ENCODE measurements around the gene VPS37C. TPM values are rescaled to one million over a fixed set of nuclear protein-coding genes. Genes with fewer than 3 reads are reported as not detected.
A peak's percentile ranks its signal among the peaks of the same experiment; 100 is the strongest.

The VPS37C gene
- total and polyA plus RNA-seq, 5 experiments from 2014 or later = 0.62 to 6.3 (median 1.3) TPM

DNA sequence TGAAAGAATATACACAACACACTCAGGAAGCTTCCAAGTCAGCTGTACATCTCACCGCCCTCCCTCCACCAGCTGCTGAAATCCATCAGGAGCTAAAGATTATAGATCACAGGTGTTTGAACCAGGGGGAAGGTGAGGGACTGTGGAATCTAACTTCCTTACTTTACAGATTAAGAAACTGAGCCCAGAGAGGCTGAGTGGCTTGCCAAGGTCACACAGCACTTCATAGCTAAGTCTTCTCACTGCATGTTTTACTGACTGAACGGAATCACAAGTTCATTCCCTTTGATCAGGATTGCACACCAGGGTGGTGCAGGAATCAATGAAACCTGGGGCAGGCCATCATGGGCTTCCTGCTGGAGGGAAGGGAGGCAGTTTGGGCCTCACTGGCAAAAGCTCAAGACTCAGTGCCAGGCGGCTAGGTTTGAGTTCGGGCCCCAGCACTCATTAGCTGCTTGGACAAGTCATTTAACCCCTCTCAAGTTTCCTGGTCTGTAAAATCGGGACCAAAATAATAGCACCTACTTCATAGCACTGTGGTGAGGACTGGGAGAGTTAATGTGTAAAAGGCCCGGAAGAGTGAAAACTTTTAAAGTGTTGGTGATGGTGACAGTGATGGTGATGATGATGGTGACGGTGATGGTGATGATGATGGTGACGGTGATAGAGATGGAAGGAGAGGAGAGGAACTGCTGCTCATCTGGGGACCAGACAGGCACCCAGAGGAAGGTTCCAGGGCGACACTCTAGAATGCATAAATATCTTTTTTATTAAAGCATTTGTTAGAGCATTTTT, 50.8 kb downstream of the VPS37C start:
- Mint-ChIP-seq H3K9me3 (no peaks in the 10 kb centered on the region), H3K4me1 (peaks cover 57 to 100% (median 97%) of the 10 kb centered on the region in 4 donors), H3K36me3 (peaks cover 0 to 77% (median 14%) of the 10 kb centered on the region in 3 donors), H3K4me3 (peak overlapping the region in 9 of 10 donors; percentile 24 to 94 (median 64)), H3K27me3 (no peaks in the 10 kb centered on the region), H3K27ac (peak overlapping the region in 9 of 10 donors; percentile 89 to 97 (median 94))
- ATAC-seq = peak in 1 of 2 donors; percentile 34
- DNase-seq = peak in 2 of 10 donors; percentile 43 to 63
- POLR2A ChIA-PET = interaction anchor here (0.7 to 7.5 kb wide), 8 partner anchors 8 to 126 kb away, joined by 3 to 54 read pairs (median 10); partner anchors contain the start of gene CD5

DNA sequence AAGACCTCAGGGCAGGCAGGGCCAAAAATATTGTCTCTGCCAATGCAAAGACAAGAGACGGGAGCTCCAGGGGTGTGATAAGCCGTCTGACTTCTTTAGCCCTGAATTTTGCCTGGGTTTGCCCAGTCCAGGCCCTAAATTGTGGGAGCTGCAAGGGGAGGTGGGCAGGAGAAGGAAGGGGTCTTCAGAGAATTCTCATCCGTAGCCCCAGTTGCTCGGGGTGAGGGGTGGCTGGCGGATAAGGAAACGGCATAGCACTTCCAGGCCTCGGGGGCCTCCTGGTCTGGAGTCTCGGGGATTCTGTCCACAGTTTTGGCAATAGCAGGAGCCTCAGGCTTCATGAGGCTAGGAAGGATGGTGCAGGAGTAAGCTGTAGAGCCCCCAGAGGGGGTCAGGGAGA, 51.6 kb downstream of the VPS37C start:
- no peak for ATAC-seq
- Mint-ChIP-seq H3K27me3 (no peaks in the 10 kb centered on the region), H3K9me3 (no peaks in the 10 kb centered on the region), H3K36me3 (peaks cover 0 to 72% (median 11%) of the 10 kb centered on the region in 3 donors), H3K4me1 (peaks cover 49 to 98% (median 95%) of the 10 kb centered on the region in 4 donors), H3K4me3 (peak overlapping the region in 9 of 10 donors; percentile 24 to 94 (median 42)), H3K27ac (peak overlapping the region in 9 of 10 donors; percentile 85 to 97 (median 93))
- DNase-seq = no peak
- POLR2A ChIA-PET = interaction anchor here (0.9 to 7.5 kb wide), 5 partner anchors 11 to 125 kb away, joined by 4 to 54 read pairs (median 15); no protein-coding TSS in a partner anchor

DNA sequence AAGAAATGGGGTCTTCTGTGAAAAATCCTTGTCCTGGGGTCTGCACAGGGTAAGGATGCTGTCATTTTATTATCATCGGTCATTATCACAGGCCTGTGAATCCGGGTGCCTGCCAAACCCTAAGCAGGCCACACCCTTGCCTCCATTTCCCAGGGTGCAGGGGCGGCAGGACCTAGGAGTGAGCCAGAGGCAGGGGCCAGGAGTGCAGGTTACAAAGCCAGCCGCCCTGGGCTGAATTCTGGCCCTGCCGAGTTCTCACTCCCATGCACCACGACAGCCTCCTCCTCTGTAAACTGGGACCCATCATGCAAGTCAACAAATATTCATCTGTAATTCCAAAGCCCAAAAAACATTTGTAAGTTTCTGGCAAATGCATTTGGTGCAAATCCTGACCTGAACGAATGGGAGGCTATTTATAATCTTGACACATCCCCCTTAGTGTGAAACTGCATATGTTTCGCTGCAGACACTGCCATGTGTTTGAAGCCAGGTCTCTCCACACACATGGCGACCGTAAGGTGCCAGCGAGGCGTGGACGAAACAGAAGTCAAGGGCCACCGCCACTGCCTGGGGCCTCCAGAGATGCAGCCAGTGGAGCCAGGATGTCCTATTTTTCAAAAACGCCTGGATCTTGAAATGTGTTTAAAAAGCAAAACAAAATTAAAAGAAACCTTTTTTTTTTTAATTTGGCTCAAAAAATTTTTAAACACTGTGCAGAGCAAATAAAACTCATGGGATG, 52.2 kb downstream of the VPS37C start:
- DNase-seq (no peak), ATAC-seq (no peak)
- H3K4me3 Mint-ChIP-seq = peak overlapping the region in 8 of 10 donors; percentile 14 to 64 (median 44)
- H3K36me3 Mint-ChIP-seq = peaks cover 0 to 71% (median 11%) of the 10 kb centered on the region in 3 donors
- no peaks in the 10 kb centered on the region for H3K9me3 Mint-ChIP-seq
- POLR2A ChIA-PET = interaction anchor here (0.6 to 7.5 kb wide), 4 partner anchors 27 to 95 kb away, joined by 4 to 54 read pairs (median 6); no protein-coding TSS in a partner anchor
- no peaks in the 10 kb centered on the region for H3K27me3 Mint-ChIP-seq
- peak overlapping the region in 9 of 10 donors; percentile 85 to 96 (median 92) for H3K27ac Mint-ChIP-seq
- peaks cover 49 to 98% (median 91%) of the 10 kb centered on the region in 4 donors for H3K4me1 Mint-ChIP-seq

DNA sequence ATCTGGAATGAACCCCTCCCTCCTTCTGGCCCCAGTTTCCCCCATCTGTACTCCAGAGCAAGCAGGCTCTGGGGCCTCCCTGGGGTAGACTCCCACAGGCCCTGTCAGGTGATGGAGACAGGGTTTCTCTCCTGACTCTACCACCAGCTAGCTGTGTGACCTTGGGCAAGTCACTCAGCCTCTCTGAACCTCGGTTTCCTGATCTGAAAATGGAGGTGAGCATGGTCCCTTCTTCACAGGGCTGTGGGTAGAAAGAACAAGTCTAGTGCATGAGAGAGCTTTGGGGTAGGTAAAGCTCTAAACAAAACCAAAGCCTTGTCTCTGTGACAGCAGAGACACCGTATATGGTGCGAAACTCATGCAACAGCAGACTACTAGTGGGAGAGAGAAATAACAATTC, 53.3 kb downstream of the VPS37C start:
- POLR2A ChIA-PET = interaction anchor here (0.6 to 2.8 kb wide), 4 partner anchors 17 to 126 kb away, joined by 3 to 20 read pairs (median 5); no protein-coding TSS in a partner anchor
- no peak for ATAC-seq
- Mint-ChIP-seq H3K4me1 (peaks cover 53 to 96% (median 89%) of the 10 kb centered on the region in 4 donors), H3K27ac (peak overlapping the region in 8 of 10 donors; percentile 82 to 96 (median 92)), H3K27me3 (no peaks in the 10 kb centered on the region), H3K9me3 (no peaks in the 10 kb centered on the region), H3K4me3 (peak overlapping the region in 6 of 10 donors; percentile 9 to 84 (median 28)), H3K36me3 (peaks cover 6 to 67% (median 13%) of the 10 kb centered on the region in 3 donors)
- DNase-seq = no peak

DNA sequence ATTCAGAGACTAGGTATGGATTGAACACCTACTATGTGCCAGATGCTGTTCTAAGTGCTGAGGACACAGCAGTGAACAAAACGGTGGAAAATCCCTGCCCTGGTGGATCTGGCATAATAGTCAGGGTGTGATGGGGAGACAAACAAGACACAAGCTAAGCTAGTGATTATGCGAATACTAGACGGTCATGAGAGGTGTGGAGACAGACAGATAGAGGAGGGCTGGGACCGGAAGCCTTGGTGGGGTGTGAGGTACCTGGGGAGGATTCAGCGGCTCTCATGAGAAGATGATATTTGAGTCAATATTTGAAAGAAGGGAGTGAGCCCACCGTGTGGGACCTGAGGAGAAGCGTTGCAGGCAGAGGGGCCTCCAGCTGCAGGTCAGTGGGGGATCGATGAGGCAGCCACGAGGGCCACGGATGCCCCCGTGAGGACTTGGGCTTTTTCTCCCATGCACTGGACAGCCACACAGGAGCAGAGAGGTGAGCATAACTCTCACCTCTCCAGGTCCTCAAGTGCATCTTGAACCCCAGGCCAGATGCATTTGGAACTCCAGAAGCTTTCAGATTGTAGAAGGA, 54.2 kb downstream of the VPS37C start:
- POLR2A ChIA-PET = interaction anchor here (0.7 to 3.3 kb wide), 12 partner anchors 7 to 100 kb away, joined by 3 to 33 read pairs (median 3); no protein-coding TSS in a partner anchor
- no peak for ATAC-seq
- no peak for DNase-seq
- Mint-ChIP-seq H3K4me1 (peaks cover 51 to 86% (median 81%) of the 10 kb centered on the region in 4 donors), H3K27me3 (no peaks in the 10 kb centered on the region), H3K4me3 (peak overlapping the region in 9 of 10 donors; percentile 55 to 86 (median 71)), H3K36me3 (peaks cover 6 to 66% (median 12%) of the 10 kb centered on the region in 3 donors), H3K27ac (peak overlapping the region in 8 of 10 donors; percentile 83 to 96 (median 92)), H3K9me3 (no peaks in the 10 kb centered on the region)

DNA sequence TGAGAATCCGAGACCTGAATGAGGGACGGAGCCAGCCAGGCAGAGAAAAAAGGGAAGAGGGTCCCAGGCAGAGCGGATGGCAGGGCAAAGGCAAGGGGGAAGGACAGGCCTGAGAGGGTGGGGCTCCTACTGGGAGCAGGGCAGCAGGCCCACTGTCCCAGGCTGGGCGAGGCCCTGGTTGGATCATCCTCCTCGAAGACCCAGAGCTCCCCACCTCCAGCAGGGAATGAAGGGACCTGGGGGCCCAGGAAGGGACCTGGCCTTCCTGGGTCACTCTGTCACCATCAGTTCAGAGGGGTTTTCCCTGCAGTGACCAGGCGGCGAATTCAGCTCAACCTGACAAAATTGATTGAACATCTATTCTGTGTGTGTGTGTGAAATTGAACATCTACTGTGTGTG, 54.9 kb downstream of the VPS37C start:
- H3K9me3 Mint-ChIP-seq = no peaks in the 10 kb centered on the region
- POLR2A ChIA-PET = interaction anchor here (0.7 to 3.3 kb wide), 10 partner anchors 8 to 99 kb away, joined by 3 to 33 read pairs (median 3); no protein-coding TSS in a partner anchor
- H3K4me1 Mint-ChIP-seq = peaks cover 45 to 80% (median 75%) of the 10 kb centered on the region in 4 donors
- H3K36me3 Mint-ChIP-seq = peaks cover 6 to 59% (median 12%) of the 10 kb centered on the region in 3 donors
- H3K4me3 Mint-ChIP-seq = peak overlapping the region in 9 of 10 donors; percentile 55 to 86 (median 75)
- ATAC-seq (no peak), DNase-seq (no peak)
- no peaks in the 10 kb centered on the region for H3K27me3 Mint-ChIP-seq
- peak overlapping the region in 8 of 10 donors; percentile 83 to 96 (median 92) for H3K27ac Mint-ChIP-seq

DNA sequence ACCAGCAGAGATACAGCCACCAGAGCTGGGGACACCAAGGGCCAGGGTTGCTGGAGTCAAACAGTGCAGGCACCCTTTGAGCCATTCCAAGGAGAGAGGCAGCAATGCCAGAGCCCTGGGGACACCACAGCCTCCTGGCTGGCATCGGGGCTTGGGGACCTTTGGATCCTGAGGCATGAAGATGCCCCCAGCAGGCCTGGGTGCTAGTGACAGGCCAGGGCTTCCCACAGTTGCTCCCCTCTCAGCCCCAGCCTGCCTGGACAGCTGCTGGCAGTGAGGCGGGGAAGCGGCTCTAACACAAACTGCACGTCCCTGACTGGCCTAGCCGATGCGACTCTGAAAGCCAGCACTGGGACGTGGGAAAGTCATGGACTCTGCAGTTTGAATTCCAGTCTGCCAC, 56.3 kb downstream of the VPS37C start:
- peaks cover 34 to 66% (median 61%) of the 10 kb centered on the region in 4 donors for H3K4me1 Mint-ChIP-seq
- peaks cover 6 to 49% (median 12%) of the 10 kb centered on the region in 3 donors for H3K36me3 Mint-ChIP-seq
- POLR2A ChIA-PET = interaction anchor here (1.0 to 3.3 kb wide), 7 partner anchors 9 to 98 kb away, joined by 3 to 33 read pairs (median 4); partner anchors contain the start of gene VPS37C
- H3K27ac Mint-ChIP-seq = peak overlapping the region in 7 of 10 donors; percentile 60 to 96 (median 90)
- ATAC-seq (no peak), DNase-seq (no peak)
- no peaks in the 10 kb centered on the region for H3K9me3 Mint-ChIP-seq
- H3K4me3 Mint-ChIP-seq = peak overlapping the region in 5 of 10 donors; percentile 55 to 81 (median 64)
- H3K27me3 Mint-ChIP-seq = no peaks in the 10 kb centered on the region

DNA sequence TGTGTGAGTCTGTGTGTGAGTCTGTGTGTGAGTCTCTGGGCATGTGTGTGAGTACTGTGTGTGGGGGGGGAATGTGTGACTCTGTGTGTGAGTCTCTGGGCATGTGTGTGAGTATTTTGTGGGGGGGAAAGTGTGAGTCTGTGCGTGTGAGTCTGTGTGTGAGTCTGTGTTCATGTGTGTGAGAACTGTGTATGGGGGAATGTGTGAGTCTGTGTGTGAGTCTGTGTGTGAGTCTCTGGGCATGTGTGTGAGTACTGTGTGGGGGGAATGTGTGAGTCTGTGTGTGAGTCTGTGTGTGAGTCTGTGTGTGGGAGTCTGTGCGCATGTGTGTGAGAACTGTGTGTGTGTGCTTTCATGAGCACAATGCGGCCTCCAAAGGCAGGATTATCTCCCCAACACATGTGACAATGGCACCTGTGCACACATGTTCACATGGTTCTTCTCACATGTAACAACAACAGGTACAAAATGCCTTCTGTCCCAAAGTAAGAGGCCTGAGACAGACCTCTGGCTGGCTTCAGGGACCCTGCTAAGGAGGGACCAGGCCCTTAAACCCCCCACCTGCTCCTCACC, 57.3 kb downstream of the VPS37C start:
- peaks cover 29 to 56% (median 51%) of the 10 kb centered on the region in 4 donors for H3K4me1 Mint-ChIP-seq
- no peaks in the 10 kb centered on the region for H3K9me3 Mint-ChIP-seq
- no peak for DNase-seq
- no peaks in the 10 kb centered on the region for H3K27me3 Mint-ChIP-seq
- POLR2A ChIA-PET = interaction anchor here (1.1 to 3.3 kb wide), 9 partner anchors 8 to 62 kb away, joined by 3 to 33 read pairs (median 17); partner anchors contain the start of gene VPS37C
- ATAC-seq = no peak
- H3K36me3 Mint-ChIP-seq = peaks cover 6 to 39% (median 12%) of the 10 kb centered on the region in 3 donors
- H3K27ac Mint-ChIP-seq = peak overlapping the region in 1 of 10 donors; percentile 100
- no peak overlapping the region for H3K4me3 Mint-ChIP-seq

DNA sequence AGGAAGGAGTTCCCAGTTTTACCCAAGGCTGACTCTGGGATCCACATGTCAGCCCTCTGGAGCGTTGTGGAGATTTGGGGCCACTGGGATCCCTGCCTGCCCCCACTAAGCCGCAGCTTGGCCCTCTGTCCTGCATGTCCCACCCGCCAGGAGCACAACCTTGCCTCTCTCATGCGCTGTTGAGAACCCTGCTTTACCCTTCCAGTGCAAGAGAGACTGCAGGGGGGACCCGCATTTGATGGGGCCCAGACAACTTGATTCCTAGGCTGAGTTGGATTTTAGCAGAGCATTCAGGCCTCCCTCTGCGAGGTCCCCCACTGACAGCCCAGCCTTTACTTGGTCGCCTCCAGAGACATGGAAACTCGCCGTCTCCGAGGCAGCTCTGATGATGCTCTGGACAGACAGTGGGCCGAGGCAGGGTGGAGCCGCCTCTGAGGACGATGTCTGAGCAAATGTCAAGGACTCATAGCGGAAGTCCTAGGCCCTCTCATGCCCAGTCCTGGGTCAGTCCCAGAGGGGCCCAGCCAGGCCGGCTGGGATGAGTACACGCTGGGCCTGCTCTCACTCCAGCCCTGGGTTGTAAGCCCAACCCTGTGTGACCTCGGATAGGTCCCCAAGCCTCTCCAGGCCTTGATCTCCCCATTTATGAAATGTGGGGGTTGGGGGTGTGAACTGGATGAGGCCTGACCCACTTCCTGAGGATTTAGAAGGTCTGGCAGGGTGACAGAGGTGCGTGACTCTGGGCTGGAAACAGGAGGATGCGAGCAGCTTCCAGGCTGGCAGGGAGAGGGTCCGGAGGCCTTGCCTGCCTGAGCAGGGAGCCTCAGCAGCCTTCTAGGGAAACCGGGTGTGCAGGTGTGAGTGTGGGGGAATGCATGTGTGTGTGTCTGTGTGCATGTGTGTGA, 58.3 kb downstream of the VPS37C start:
- Mint-ChIP-seq H3K9me3 (no peaks in the 10 kb centered on the region), H3K27ac (peak overlapping the region in 1 of 10 donors; percentile 100), H3K4me1 (peaks cover 24 to 46% (median 42%) of the 10 kb centered on the region in 4 donors), H3K4me3 (no peak overlapping the region), H3K36me3 (peaks cover 6 to 31% (median 10%) of the 10 kb centered on the region in 3 donors), H3K27me3 (no peaks in the 10 kb centered on the region)
- ATAC-seq = peak; percentile 35 to 45
- DNase-seq = peak in 2 of 10 donors; percentile 42 to 53
- POLR2A ChIA-PET = interaction anchor here (0.5 to 2.6 kb wide), 24 partner anchors 9 to 191 kb away, joined by 3 to 31 read pairs (median 5); no protein-coding TSS in a partner anchor

DNA sequence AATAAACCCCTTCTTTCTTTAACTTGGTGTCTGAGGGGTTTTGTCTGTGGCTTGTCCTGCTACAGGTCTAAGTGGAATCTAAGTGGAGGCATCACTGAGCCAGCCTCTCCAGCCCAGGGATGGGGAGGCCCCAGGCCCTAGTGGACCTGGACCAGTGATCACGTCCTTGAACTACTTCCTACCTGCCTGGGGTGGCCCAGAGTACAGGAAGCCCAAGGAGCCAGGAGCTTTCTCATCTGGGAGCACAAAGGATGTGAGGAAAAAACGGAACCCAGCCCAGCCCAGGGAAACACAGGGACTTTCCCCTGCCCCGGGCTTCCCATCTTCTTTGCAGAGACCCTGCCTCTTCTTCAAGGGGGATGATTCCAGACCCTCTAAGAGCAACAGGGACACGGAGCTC, 62.4 kb downstream of the VPS37C start:
- POLR2A ChIA-PET = interaction anchor here (2.3 kb wide), 1 partner anchor 18 kb away, joined by 7 read pairs; no protein-coding TSS in a partner anchor
- ATAC-seq = no peak
- no peaks in the 10 kb centered on the region for H3K9me3 Mint-ChIP-seq
- H3K27me3 Mint-ChIP-seq = no peaks in the 10 kb centered on the region
- H3K4me3 Mint-ChIP-seq = no peak overlapping the region
- H3K36me3 Mint-ChIP-seq = peaks cover 3 to 6% (median 4%) of the 10 kb centered on the region in 3 donors
- peaks cover 17 to 33% (median 24%) of the 10 kb centered on the region in 4 donors for H3K4me1 Mint-ChIP-seq
- H3K27ac Mint-ChIP-seq = no peak overlapping the region
- DNase-seq = no peak

Data from naive thymus-derived CD8-positive, alpha-beta T cell (primary cell).